Measurements from ENCODE around the gene TFAP2B.

TFAP2B gene

DNA sequence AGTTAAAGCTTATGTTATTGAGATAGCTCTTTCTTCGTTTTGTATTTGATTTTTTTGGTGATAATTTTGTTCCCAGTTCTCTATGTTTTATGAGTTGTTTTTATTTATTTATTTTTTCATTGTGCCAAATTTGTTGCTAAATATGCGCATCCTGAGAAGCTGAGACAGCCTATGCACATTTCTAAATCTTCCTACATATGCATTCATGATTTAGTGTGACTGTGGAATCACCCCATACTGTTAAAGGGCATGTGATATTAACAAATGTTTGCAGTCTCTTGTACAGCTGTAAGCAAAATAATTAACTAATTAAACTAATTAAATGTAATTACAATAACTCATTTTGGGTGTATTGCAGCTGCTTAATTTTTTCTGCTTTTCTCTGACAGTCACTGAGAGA is 10.4 kb downstream of the TFAP2B start:
- in situ Hi-C loops (cut with MboI; ENCODE audit: low sequenced_read_pairs, unreplicated experiment): no loop called here
- no peak for DNase-seq (ENCODE audit: low spot score)
- TF ChIP-seq, protein P1, sequence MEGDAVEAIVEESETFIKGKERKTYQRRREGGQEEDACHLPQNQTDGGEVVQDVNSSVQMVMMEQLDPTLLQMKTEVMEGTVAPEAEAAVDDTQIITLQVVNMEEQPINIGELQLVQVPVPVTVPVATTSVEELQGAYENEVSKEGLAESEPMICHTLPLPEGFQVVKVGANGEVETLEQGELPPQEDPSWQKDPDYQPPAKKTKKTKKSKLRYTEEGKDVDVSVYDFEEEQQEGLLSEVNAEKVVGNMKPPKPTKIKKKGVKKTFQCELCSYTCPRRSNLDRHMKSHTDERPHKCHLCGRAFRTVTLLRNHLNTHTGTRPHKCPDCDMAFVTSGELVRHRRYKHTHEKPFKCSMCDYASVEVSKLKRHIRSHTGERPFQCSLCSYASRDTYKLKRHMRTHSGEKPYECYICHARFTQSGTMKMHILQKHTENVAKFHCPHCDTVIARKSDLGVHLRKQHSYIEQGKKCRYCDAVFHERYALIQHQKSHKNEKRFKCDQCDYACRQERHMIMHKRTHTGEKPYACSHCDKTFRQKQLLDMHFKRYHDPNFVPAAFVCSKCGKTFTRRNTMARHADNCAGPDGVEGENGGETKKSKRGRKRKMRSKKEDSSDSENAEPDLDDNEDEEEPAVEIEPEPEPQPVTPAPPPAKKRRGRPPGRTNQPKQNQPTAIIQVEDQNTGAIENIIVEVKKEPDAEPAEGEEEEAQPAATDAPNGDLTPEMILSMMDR (IDR thresholded peaks at IDR 0.05; ENCODE audit: borderline replicate concordance, control extremely low read depth, extremely low read depth, insufficient read depth, missing control alignments): no peak

DNA sequence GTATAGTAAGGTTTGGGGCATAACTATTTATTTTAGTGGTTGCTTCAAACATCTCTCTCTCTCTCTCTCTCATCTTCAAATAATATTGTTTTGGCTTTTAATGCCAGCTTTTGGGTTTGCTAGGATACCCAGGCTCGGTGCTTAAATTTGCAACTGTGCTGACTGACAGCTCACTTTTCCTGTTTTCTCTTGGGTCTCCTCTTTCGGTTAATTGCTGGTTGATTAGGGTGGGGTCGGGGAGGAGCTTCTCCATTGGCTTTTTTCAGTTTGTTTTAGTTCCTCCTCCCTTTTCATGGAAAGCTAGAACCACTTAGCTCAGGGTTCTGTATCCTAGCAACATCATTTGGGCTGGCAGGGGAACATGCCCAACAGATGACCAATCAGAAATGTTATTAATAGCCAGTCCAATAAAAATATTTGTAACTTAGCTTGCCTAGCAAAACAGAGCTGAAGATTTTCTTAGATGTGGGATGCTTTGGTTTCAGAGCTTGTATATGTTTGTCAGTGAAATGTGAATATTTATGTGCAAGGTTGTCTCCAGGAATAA is 11.3 kb downstream of the TFAP2B start:
- TF ChIP-seq, protein P1 (IDR thresholded peaks at IDR 0.05; ENCODE audit: borderline replicate concordance, control extremely low read depth, extremely low read depth, insufficient read depth, missing control alignments): no peak
- in situ Hi-C loops (cut with MboI; ENCODE audit: low sequenced_read_pairs, unreplicated experiment): no loop called here
- no peak for DNase-seq (ENCODE audit: low spot score)

DNA sequence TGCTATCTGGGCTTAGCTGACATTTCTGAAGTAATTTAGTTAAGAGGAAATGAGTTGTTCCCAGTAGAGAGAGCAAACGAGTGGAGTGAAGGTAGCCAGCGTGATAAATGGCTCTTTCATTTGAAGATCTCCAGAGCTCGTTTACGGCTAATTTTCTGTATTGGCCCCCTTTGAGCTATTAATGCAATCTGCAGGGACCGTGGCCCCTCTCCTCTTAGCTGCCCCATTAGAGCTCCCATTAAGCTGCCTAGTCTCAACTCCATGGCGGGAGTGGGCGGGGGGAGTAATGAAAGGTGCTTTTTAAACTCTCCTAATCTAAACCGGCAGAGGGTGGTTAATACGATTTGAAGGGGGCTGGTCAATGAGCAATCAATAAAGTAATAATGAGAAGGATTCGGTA is 12.5 kb downstream of the TFAP2B start:
- in situ Hi-C loops (cut with MboI; ENCODE audit: low sequenced_read_pairs, unreplicated experiment): no loop called here
- TF ChIP-seq, protein P1 (IDR thresholded peaks at IDR 0.05; ENCODE audit: borderline replicate concordance, control extremely low read depth, extremely low read depth, insufficient read depth, missing control alignments): no peak
- DNase-seq (ENCODE audit: low spot score): no peak

DNA sequence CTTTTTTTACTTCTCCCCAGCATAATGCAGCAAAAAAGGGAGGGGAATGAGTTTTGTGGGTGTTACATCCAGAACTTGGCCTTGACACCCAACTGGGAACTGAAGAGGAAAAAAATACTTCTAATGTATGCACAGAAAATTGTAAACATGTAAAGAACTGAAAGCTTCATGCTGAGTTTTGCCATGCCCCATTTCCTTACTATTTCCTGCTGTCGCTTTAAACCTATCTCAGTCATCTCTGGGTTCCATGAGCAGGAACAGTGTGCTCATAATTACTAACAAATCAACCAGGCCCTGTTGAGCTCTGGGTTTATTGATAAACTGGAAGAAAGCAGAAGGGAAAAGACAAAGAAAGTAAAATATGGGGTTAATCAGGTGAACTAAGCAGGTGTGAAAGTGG is 14.2 kb downstream of the TFAP2B start:
- no peak for DNase-seq (ENCODE audit: low spot score)
- TF ChIP-seq, protein P1 (IDR thresholded peaks at IDR 0.05; ENCODE audit: borderline replicate concordance, control extremely low read depth, extremely low read depth, insufficient read depth, missing control alignments): no peak
- in situ Hi-C loops (cut with MboI; ENCODE audit: low sequenced_read_pairs, unreplicated experiment): no loop called here

DNA sequence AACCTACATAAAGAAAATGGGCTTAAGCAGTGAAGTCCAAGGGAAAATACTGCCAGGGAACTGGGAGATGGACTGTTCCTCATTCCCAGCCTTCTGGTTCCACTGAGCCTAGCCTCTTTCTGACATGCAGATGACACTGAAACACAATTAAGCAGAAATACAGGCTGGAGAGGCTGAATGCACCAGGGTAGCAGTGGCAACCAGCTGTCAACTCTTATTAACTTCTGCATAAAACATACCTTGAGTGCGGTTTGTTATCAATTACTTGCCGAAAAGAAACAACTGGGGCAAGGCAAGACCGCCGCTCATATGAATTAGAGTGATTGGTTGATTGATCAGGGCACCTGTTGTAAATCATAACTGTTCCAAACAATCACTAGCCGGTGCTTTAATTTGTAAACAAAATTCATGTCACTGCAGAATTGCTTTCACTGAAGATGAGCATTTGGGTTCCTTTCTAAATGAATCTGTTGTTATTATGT is 16.3 kb downstream of the TFAP2B start:
- DNase-seq (ENCODE audit: low spot score): no peak
- TF ChIP-seq, protein P1 (IDR thresholded peaks at IDR 0.05; ENCODE audit: borderline replicate concordance, control extremely low read depth, extremely low read depth, insufficient read depth, missing control alignments): no peak

DNA sequence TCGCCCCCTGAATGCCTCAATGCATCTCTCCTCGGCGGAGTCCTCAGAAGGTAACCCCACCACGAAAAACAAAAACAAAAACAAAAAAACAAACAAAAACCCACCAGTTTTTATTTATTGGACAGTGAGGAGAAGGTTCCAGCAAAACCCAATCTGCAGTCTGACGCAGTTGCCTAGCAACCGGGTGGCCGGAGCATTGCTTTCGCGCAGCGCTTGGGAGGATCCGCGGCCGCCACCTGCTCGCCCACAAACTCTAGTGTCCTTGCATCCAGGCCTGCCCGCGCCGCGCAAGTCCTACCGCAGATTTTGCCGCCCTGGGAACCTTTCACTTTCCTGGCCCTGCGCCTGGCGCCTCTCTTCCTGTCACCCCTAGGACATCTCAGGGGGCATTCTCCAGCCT is 17.6 kb downstream of the TFAP2B start:
- DNase-seq (ENCODE audit: low spot score): no peak
- TF ChIP-seq, protein P1 (IDR thresholded peaks at IDR 0.05; ENCODE audit: borderline replicate concordance, control extremely low read depth, extremely low read depth, insufficient read depth, missing control alignments): no peak
- in situ Hi-C loops (cut with MboI; ENCODE audit: low sequenced_read_pairs, unreplicated experiment): no loop called here

More for the DNA sequence above, 16.3 kb downstream of the TFAP2B start:
- in situ Hi-C loops (cut with MboI; ENCODE audit: low sequenced_read_pairs, unreplicated experiment): no loop called here
